ENCODE data around the gene SUSD3.

Gene SUSD3

GRCh38 chr9:93077811-93078210 lies 19.3 kb downstream of the SUSD3 start:
- DNase-seq = no peak

DNA sequence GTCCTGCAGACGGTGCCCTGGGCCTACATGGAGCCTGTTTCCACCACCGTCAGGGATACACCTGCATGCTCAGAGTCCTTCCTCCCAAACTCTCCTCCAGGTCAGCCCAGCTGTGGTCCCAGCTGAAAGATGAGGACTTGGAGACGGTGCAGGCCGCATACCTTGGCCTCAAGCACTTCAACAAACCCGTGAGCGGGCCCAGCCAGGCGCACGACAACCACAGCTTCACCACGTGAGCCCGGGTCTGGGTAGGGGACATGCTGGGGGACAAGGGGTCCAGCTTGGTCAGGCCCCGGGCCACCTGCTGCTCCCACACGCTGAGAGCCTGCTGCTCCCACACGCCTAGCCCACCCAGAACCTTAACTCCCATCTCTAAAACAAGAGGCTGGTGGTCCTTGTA lies 20.9 kb downstream of the SUSD3 start:
- DNase-seq = no peak

DNA sequence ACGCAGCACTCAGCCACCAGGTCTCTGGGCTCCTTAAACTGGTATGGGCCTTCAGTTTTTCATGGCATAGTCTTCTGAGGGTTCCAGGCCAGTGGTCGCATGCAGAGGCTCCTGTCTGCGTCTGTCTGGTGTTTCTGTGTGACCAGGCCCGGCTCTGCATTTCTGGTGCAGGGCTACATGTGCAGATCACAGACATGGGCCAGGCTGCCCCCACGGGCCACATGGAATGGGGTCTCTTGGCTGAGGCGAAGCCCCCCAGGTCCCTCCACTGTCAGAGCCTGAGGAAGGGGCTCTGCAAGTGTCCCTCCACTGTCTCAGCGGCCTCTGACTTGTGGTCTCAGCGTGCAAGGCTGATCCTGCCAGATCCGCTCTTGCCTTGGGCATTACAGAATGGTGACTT lies 21.9 kb downstream of the SUSD3 start:
- DNase-seq = no peak

GRCh38 chr9:93081081-93081529 lies 22.6 kb downstream of the SUSD3 start:
- DNase-seq = no peak

DNA sequence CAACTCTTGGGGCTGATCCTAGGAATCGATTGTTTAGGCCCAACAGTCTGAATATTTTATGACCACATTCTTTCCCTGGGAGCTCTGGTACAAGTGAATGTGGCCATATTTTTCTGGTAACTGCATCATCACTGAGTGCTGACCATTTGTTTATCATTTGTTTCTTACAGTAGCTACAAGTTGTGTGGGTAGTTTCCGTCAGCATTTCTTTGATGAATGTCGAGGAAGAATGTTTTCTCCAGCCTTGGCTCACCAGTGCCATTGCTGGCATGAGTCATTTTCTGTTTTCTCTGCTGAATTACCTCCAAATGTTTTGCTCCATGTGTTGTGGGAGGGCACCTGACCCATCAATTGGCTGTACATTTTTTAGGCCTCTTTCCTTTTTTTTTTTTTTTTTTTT lies 23.4 kb downstream of the SUSD3 start:
- DNase-seq = no peak

DNA sequence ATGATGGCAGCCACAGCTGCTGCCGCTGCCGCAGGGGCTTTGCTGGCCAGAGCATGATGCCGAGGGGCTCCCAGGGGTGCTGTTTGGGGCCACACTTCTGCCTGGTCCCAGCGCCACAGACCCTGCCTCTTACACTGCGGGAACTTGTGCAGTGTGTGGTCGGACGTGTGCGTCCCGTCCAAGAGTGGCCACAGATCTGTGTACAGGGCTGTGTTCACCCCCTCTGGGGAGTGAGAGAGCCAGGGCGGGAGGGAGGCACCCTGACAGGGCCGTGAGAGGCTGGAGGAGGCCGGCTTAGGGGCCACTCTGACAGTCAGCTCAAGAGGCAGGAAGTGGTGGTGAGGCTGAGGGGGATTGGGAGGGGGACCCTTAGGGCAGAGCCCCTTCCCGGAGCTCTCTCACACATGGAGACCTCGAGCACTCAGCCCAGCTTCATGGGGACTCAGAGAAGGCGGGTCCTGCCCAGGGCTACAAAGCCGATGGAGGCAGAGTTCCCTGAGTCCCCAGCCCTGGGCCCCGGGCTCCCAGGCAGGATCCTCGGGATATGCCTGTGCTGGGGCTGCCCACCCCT lies 24.4 kb downstream of the SUSD3 start:
- no peak for DNase-seq

GRCh38 chr9:93083592-93084470 lies 25.3 kb downstream of the SUSD3 start:
- DNase-seq = no peak

- DNase-seq = no peak
Observed at GRCh38 chr9:93084471-93084881, 26.0 kb downstream of the SUSD3 start.

DNA sequence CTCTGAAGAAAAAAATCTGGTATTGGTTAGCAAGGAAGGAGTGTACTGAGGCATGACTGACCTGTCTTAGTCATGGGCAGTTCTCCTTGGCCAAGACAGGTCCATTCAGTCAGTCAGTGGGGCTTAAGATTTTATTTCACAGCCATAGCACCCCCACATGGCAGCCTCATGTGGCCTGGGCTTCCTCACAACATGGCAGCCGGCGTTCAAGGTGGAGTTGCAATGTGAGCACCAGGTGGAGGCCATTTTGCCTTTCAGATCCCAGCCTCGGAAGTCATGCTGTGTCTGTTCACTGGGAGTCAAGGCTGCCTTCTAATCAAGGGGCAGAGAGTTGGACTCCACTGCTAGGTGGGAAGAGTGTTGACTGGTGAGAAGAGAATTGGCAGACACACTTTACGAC lies 27.2 kb downstream of the SUSD3 start:
- DNase-seq = no peak

DNA sequence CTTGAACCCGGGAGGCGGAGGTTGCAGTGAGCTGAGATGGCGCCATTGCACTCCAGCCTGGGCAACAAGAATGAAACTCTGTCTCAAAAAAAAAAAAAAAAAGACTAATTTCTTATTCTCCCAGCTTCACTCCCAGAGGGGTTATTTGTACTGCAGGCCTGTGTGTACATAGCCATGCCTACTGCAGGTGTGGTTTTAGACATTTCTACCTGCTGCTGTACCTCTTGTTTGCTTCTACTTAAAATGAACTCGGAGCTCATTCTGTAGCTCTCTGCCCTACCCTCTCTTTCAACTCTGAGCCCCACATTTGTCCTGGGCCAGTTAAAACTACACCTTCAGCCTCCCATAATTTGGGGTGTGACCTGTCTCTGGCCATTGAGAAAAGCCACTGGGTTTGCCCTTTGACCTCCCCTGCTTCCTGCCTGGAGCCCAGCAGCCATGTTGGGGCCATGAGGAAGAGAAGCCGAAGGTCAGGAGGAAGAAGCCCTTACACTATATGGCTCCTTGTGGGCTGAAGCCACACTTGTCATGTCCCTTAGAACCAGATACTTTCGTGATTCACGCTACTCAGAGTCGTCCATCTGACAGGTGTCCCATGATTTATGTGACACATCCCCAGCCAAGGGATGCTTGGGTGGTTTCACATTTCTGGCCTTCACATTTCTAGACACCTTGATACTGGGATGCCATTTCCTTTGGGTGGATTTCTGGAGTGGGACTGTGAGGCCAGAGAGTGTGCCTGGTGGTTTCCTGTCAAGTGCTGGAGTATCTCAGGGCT lies 28.1 kb downstream of the SUSD3 start:
- DNase-seq = no peak

- no peak for DNase-seq
Observed at GRCh38 chr9:93087971-93088655, 29.6 kb downstream of the SUSD3 start.

- no peak for DNase-seq
Observed at GRCh38 chr9:93088656-93089015, 30.1 kb downstream of the SUSD3 start.

DNA sequence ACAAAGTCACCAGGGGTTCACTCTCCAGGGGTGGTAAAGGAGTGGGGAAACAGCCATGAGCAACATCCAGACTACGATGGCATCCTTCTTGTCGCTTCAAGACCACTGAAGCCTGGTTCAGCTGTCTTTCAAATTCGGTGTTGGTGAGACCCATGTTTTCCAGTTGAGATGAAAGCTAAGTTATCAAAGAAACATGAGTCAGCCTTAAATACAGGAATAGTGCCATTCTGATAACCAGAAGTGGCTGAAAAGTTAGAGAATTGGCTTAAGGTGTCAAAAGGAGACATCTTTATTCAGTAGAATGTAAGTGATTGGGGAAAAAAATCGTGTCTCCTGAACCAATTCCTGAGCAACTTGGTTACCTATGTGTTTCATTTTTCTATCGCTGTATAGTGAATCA lies 30.5 kb downstream of the SUSD3 start:
- DNase-seq = no peak

GRCh38 chr9:93089481-93089991 lies 31.0 kb downstream of the SUSD3 start:
- DNase-seq = no peak

DNA sequence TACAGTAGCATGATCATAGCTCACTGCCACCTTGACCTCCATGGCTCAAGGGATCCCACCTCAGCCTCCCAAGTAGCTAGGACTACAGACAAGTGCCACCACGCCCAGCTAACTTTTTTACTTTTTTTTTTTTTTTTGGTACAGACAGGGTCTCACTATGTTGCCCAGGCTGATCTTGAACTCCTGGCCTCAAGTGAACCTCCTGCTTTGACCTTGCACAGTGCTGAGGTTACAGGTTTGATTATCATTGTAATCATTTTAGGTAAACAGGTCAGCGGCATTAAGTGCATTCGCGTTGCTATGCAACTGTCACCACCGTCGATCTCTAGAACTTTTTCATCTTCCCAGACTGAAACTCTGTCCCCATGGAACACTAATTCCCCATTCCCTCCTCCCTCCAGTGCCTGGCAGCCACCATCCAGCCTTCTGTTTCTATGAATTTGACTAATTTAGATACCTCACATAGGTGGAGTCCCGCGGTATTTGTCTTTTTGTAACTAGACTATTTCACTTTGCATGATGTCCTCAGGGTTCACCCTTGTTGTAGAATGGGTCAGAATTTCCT lies 31.7 kb downstream of the SUSD3 start:
- DNase-seq = no peak

DNA sequence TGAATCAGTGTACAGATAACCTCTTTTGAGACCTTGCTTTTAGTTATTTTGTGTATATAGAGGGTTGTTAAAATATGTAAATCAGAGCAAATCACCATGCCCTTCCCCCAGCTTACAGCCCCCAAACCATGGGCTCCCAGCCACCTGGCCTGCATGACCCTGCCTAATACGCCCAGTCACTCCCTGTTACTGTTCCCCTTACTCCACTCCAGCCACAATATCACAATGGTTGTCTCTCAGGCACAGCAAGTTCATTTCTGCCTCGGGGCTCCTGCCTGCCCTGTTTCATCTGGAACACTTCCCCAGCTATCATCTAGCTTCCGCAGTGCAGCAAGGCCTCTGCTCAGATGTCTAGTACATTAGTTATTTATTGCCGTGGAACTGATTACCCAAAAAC lies 32.6 kb downstream of the SUSD3 start:
- DNase-seq = no peak

- DNase-seq = no peak
Observed at GRCh38 chr9:93091453-93092081, 33.1 kb downstream of the SUSD3 start.

GRCh38 chr9:93092251-93092991 lies 33.9 kb downstream of the SUSD3 start:
- no peak for DNase-seq

DNA sequence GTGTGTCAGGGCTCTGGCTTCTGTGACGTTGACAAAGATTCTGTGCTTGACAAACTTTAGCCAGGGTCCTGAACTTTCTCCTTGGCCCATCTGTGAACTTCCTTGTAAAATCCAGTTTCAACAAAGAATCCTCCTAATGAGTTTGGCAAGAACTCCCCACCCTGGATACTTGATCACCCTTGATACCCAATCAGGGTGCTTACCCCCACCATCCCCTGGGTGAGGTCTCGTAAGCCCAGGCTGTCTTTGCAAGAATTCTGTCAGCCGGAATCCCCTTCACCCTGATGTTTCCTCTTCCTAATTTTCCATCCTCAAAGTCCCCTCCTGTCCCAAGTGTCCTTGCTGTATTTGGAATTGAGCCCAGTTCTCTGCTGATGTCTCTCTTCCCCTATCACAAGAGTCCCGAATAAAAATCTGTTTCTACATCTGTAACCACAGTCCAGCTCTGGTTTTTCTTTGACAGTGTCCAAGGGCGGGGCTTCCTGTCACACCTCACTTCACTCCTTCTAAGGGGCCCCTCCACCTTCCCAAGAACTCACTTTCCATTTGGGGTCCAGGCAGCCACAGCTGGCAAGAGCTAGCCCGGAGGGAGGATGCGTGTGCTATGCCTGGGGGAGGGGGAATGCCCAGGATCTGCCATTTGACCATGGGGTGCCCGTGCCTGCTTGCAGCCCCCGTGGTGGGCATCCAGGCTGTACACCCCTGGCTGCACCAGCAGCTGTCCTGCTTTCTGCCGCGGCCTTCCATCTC lies 34.8 kb downstream of the SUSD3 start:
- DNase-seq = no peak

GRCh38 chr9:93093877-93094657 lies 35.6 kb downstream of the SUSD3 start:
- no peak for DNase-seq
